PC-3 (cell line): ENCODE data around the gene USH2A. TPM values are rescaled to one million over a fixed set of nuclear protein-coding genes. Genes with fewer than 3 reads are reported as not detected.
"Not testable (repeated sequence)": the region's sequence is repeated elsewhere in the genome, so short reads cannot be mapped to it uniquely, and the experiment has no call there.

ENCODE experiments used
- ATAC-seq: fragments of 200-7000 bp; cut with Tn5 transposase; 2 replicates; pipeline ENCODE4 v1.9.1; 2020; ENCODE audit warnings: mild to moderate bottlenecking, moderate library complexity
- BruUV-seq: library from RNA; stranded (reverse); fragments of 400-500 nt; replicated peaks from 2 replicates; lab custom pipeline; 2021; lab: Mats Ljungman, UMichigan
- CTCF ChIA-PET: fragments of 300-600 bp; sonication (Branson Sonifier 250); formaldehyde crosslinking; loops from one replicate; lab custom pipeline; 2022; ENCODE audit warnings: antibody characterized with exemption; lab: Charles Lee
- POLR2A ChIA-PET: fragments of 300-600 bp; sonication (Branson Sonifier 250); formaldehyde crosslinking; loops from one replicate; lab custom pipeline; 2022; ENCODE audit warnings: antibody characterized with exemption; ENCODE audit not compliant: unreplicated experiment; lab: Charles Lee
- DNase-seq: peaks from one replicate; pipeline ENCODE4 v3.0.0-alpha.2; 2015
- H2AFZ ChIP-seq: fragments of 300-600 bp; sonication (generic); 2 replicates; pipeline ENCODE4 v1.6.0; 2016; ENCODE audit warnings: antibody characterized with exemption, low read length
- H3F3A ChIP-seq: fragments of 300-600 bp; sonication (generic); one replicate; pipeline ENCODE4 v1.6.0; 2017; ENCODE audit warnings: antibody characterized with exemption, low read length, control low read depth, mild to moderate bottlenecking; ENCODE audit not compliant: unreplicated experiment
- H3K27ac ChIP-seq: fragments of 300-600 bp; sonication (generic); 2 replicates; pipeline ENCODE4 v1.5.1; 2016; ENCODE audit warnings: mild to moderate bottlenecking, low read length
- H3K27me3 ChIP-seq: fragments of 300-600 bp; sonication (generic); 2 replicates; pipeline ENCODE4 v1.6.1; 2016; ENCODE audit warnings: low read length, mixed read lengths
- H3K36me3 ChIP-seq: fragments of 300-600 bp; sonication (generic); 2 replicates; pipeline ENCODE4 v1.6.1; 2016; ENCODE audit warnings: low read depth, mixed run types, low read length, mixed read lengths
- H3K4me1 ChIP-seq: fragments of 300-600 bp; sonication (generic); 2 replicates; pipeline ENCODE4 v1.5.1; 2016; ENCODE audit warnings: low read length; ENCODE audit not compliant: insufficient read depth
- H3K4me2 ChIP-seq: fragments of 300-600 bp; sonication (generic); 2 replicates; pipeline ENCODE4 v1.6.0; 2016; ENCODE audit warnings: low read length
- H3K4me3 ChIP-seq: fragments of 300-600 bp; sonication (generic); 2 replicates; pipeline ENCODE4 v1.5.1; 2016; ENCODE audit warnings: mild to moderate bottlenecking, low read length, mixed read lengths
- H3K79me2 ChIP-seq: fragments of 300-600 bp; sonication (generic); 2 replicates; pipeline ENCODE4 v1.6.1; 2017; ENCODE audit warnings: low read length, mixed read lengths
- H3K9ac ChIP-seq: fragments of 300-600 bp; sonication (generic); 2 replicates; pipeline ENCODE4 v1.6.0; 2016; ENCODE audit warnings: mild to moderate bottlenecking, low read length
- H3K9me2 ChIP-seq: fragments of 300-600 bp; sonication (generic); replicated peaks from 2 replicates; pipeline ENCODE4 v1.6.1; 2016; ENCODE audit warnings: mixed run types, low read length, mixed read lengths
- H3K9me3 ChIP-seq: fragments of 300-600 bp; sonication (generic); 2 replicates; pipeline ENCODE4 v1.6.1; 2016; ENCODE audit warnings: low read length, mixed read lengths
- H4K20me1 ChIP-seq: fragments of 300-600 bp; sonication (generic); 2 replicates; pipeline ENCODE4 v1.6.1; 2016; ENCODE audit warnings: low read length, mixed read lengths
- CTCF ChIP-seq: fragments of 300-600 bp; sonication (generic); conservative IDR thresholded peaks from 2 replicates; pipeline ENCODE4 v1.5.1; 2017; ENCODE audit warnings: antibody characterized with exemption, low read depth, mild to moderate bottlenecking, low read length
- EZH2 ChIP-seq: fragments of 300-600 bp; sonication (generic); IDR thresholded peaks from one replicate; pipeline ENCODE4 v1.6.1; 2017; ENCODE audit warnings: antibody characterized with exemption, mild to moderate bottlenecking, low read length; ENCODE audit not compliant: unreplicated experiment
- EZH2phosphoT487 ChIP-seq: fragments of 300-600 bp; sonication (generic); IDR thresholded peaks from 2 replicates; pipeline ENCODE4 v1.6.1; 2018; ENCODE audit warnings: mild to moderate bottlenecking, antibody characterized with exemption, low read length, borderline replicate concordance
- intact Hi-C: fragments of 100-400 bp; cut with micrococcal nuclease; formaldehyde crosslinking; loops from 2 replicates; pipeline ENCODE4 v1.9.0; 2023
- total RNA-seq: library from RNA; depleted of rRNA; stranded (reverse); fragments of >200 nt; gene quantifications from 2 replicates; pipeline ENCODE4 v1.2.3, GENCODE V29; 2014

Gene USH2A
- total RNA-seq, 1 experiment from 2014 or later, result not detected

DNA sequence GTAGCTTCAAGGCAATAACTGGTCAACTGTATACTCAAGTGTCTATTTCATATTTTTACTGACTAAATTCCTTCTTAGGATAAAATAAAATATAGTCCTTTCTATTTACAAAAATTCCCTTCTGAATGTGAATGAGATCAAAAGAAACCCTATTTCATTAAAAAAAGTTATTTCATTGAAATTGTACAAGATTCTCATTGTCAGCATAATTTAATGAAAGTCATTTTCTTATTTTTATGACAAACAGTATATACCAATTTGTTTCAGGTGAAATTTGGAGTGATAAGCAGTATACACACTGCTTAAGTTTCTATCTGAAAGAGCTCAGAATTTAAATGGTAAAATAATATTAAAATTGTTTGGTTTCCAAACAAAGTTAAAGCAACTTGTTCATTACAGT is 269.2 kb downstream of the USH2A start:
- Histone ChIP-seq H3K4me1 (no peaks in the 10 kb centered on the region), H3K9me3 (peaks cover 8% of the 10 kb centered on the region; the same call in 1 of the 2 replicates), H3K9me2 (no peaks in the 10 kb centered on the region), H3F3A (no peaks in the 10 kb centered on the region), H3K9ac (no peak overlapping the region), H3K79me2 (no peaks in the 10 kb centered on the region), H3K27ac (no peak overlapping the region), H3K36me3 (no peaks in the 10 kb centered on the region), H3K4me3 (no peak overlapping the region), H3K27me3 (peaks cover 10% of the 10 kb centered on the region; the same call in 1 of the 2 replicates), H4K20me1 (no peaks in the 10 kb centered on the region), H3K4me2 (no peak overlapping the region), H2AFZ (no peak overlapping the region)
- ATAC-seq (no peak), DNase-seq (no peak)
- BruUV-seq, result no TSS peak
- ChIA-PET POLR2A (no interaction called here), CTCF (interaction anchor here (0.7 kb wide), 1 partner anchor 67 kb away, joined by 4 read pairs; no protein-coding TSS in a partner anchor)
- no peak for TF ChIP-seq EZH2phosphoT487
- no peak for TF ChIP-seq CTCF
- TF ChIP-seq EZH2, result no peak
- intact Hi-C loops, result no loop called here

- ChIA-PET CTCF (no interaction called here), POLR2A (no interaction called here)
- no peak overlapping the region for H3K27ac ChIP-seq
- H4K20me1 ChIP-seq, result no peaks in the 10 kb centered on the region
- H3K4me3 ChIP-seq, result no peak overlapping the region
- BruUV-seq, result no TSS peak
- H3K9ac ChIP-seq, result no peak overlapping the region
- H3K79me2 ChIP-seq, result no peaks in the 10 kb centered on the region
- H3K27me3 ChIP-seq, result peaks cover 12% of the 10 kb centered on the region; the same call in 1 of the 2 replicates
- no peaks in the 10 kb centered on the region for H3F3A ChIP-seq
- peaks cover 8% of the 10 kb centered on the region; the same call in 1 of the 2 replicates for H3K9me3 ChIP-seq
- intact Hi-C loops, result no loop called here
- ATAC-seq (no peak), DNase-seq (no peak)
- H2AFZ ChIP-seq, result no peak overlapping the region
- H3K36me3 ChIP-seq, result no peaks in the 10 kb centered on the region
- no peaks in the 10 kb centered on the region for H3K9me2 ChIP-seq
- H3K4me1 ChIP-seq, result no peaks in the 10 kb centered on the region
- no peak for TF ChIP-seq EZH2phosphoT487
- TF ChIP-seq EZH2, result no peak
- no peak for TF ChIP-seq CTCF
- no peak overlapping the region for H3K4me2 ChIP-seq
These were observed 270.1 kb downstream of the USH2A start for GRCh38 chr1:216153130-216153529.

- H3K36me3 ChIP-seq, DNase-seq, H3K4me2 ChIP-seq, H3K4me3 ChIP-seq, intact Hi-C loops, ATAC-seq, H3K79me2 ChIP-seq, H3K9me2 ChIP-seq, H4K20me1 ChIP-seq, H3K27ac ChIP-seq, H3F3A ChIP-seq, BruUV-seq, POLR2A ChIA-PET, H2AFZ ChIP-seq, H3K4me1 ChIP-seq, H3K9ac ChIP-seq, H3K9me3 ChIP-seq: not testable (repeated sequence)
- CTCF ChIA-PET, result interaction anchor here (0.6 kb wide), 1 partner anchor 1732 kb away, joined by 4 read pairs; no protein-coding TSS in a partner anchor
- peaks cover 29% of the 10 kb centered on the region for H3K27me3 ChIP-seq
These were observed 277.7 kb downstream of the USH2A start for GRCh38 chr1:216145451-216146018.
